Activated B cell treated with CpG ODN at 0.5 μM for 24 hours (primary cell): ENCODE results near the gene VPS51. TPM values are rescaled to one million over a fixed set of nuclear protein-coding genes. Genes with fewer than 3 reads are reported as not detected.

Source experiments
- ATAC-seq: fragments of 200-7000 bp; cut with Tn5 transposase; one replicate; pipeline ENCODE4 v1.10.0; 2021; ENCODE audit warnings: low read depth, mild to moderate bottlenecking, moderate library complexity
- CTCF ChIA-PET: fragments of 350-600 bp; sonication (Branson Sonifier 250); formaldehyde crosslinking; loops from one replicate; lab custom pipeline; 2021; ENCODE audit warnings: antibody characterized with exemption; lab: Charles Lee
- POLR2A ChIA-PET: fragments of 350-600 bp; sonication (Branson Sonifier 250); formaldehyde crosslinking; loops from one replicate; lab custom pipeline; 2021; ENCODE audit warnings: antibody characterized with exemption; lab: Charles Lee
- DNase-seq: peaks from one replicate; pipeline ENCODE4 v3.0.0; 2022
- H3K27ac Mint-ChIP-seq: one replicate; pipeline ENCODE4 v1.8.0; 2020; ENCODE audit warnings: mixed read lengths
- H3K27me3 Mint-ChIP-seq: one replicate; pipeline ENCODE4 v1.8.0; 2021; ENCODE audit warnings: mixed read lengths
- H3K36me3 Mint-ChIP-seq: one replicate; pipeline ENCODE4 v1.8.0; 2021; ENCODE audit warnings: low read depth, mixed read lengths
- H3K4me1 Mint-ChIP-seq: one replicate; pipeline ENCODE4 v1.8.0; 2021; ENCODE audit warnings: mixed read lengths
- H3K4me3 Mint-ChIP-seq: one replicate; pipeline ENCODE4 v1.8.0; 2020; ENCODE audit warnings: mild to moderate bottlenecking, mixed read lengths
- H3K9me3 Mint-ChIP-seq: one replicate; pipeline ENCODE4 v1.8.0; 2020; ENCODE audit warnings: mixed read lengths
- CTCF ChIP-seq: fragments of 200-600 bp; IDR thresholded peaks from one replicate; pipeline ENCODE4 v1.8.0; 2022; ENCODE audit warnings: antibody characterized with exemption, mild to moderate bottlenecking
- intact Hi-C: fragments of 100-400 bp; cut with micrococcal nuclease; formaldehyde crosslinking; loops from one replicate; pipeline ENCODE4 v1.15.1; 2024
- total RNA-seq: library from RNA; stranded (reverse); gene quantifications from 2 replicates; pipeline ENCODE4 v1.2.3, GENCODE V29; 2022

VPS51 gene
- total RNA-seq, 1 donor from 2014 or later = 243 TPM

- Mint-ChIP-seq H3K9me3 (no peaks in the 10 kb centered on the region), H3K36me3 (peaks cover 13% of the 10 kb centered on the region), H3K4me1 (peaks cover 18% of the 10 kb centered on the region), H3K27ac (peak overlapping the region; percentile 88), H3K4me3 (peak overlapping the region; percentile 91), H3K27me3 (no peaks in the 10 kb centered on the region)
- intact Hi-C loops = no loop called here
- ATAC-seq (no peak), DNase-seq (no peak)
- ChIA-PET CTCF (interaction anchor here (1.1 kb wide), 1 partner anchor 17 kb away, joined by 4 read pairs; no protein-coding TSS in a partner anchor), POLR2A (interaction anchor here (0.7 to 3.2 kb wide), 13 partner anchors 12 to 410 kb away, joined by 3 to 21 read pairs (median 5); partner anchors contain the start of genes CAPN1, CDCA5, FAU and MRPL49)
- no peak for TF ChIP-seq CTCF
These were observed 587 bp upstream of the VPS51 start for GRCh38 chr11:65095427-65095826.

- ATAC-seq (no peak), DNase-seq (no peak)
- Mint-ChIP-seq H3K9me3 (no peaks in the 10 kb centered on the region), H3K4me3 (peak overlapping the region; percentile 91), H3K4me1 (peaks cover 18% of the 10 kb centered on the region), H3K27ac (peak overlapping the region; percentile 88), H3K36me3 (peaks cover 18% of the 10 kb centered on the region), H3K27me3 (no peaks in the 10 kb centered on the region)
- intact Hi-C loops = loop anchor here (1.0 to 2.0 kb wide), 8 partner anchors 13 to 180 kb away; partner anchors contain the start of genes ARL2, ATG2A, CDCA5 and SAC3D1
- POLR2A ChIA-PET = interaction anchor here (0.6 to 3.2 kb wide), 19 partner anchors 13 to 320 kb away, joined by 3 to 21 read pairs (median 6); partner anchors contain the start of genes ARL2, CAPN1, CDCA5 and FAU
- CTCF ChIA-PET = interaction anchor here (1.7 kb wide), 1 partner anchor 13 kb away, joined by 9 read pairs; no protein-coding TSS in a partner anchor
- TF ChIP-seq CTCF = no peak
These were observed 912 bp downstream of the VPS51 start for GRCh38 chr11:65096926-65097325.

GRCh38 chr11:65100674-65101350, 4.8 kb downstream of the VPS51 start:
- Mint-ChIP-seq H3K9me3 (no peaks in the 10 kb centered on the region), H3K4me1 (peaks cover 13% of the 10 kb centered on the region), H3K36me3 (peaks cover 45% of the 10 kb centered on the region), H3K4me3 (no peak overlapping the region), H3K27ac (no peak overlapping the region), H3K27me3 (no peaks in the 10 kb centered on the region)
- ChIA-PET POLR2A (interaction anchor here (0.6 to 2.6 kb wide), 5 partner anchors 10 to 706 kb away, joined by 3 to 8 read pairs (median 4); partner anchors contain the start of gene TM7SF2), CTCF (interaction anchor here (1.0 to 1.7 kb wide), 3 partner anchors 10 to 21 kb away, joined by 3 to 5 read pairs (median 3); partner anchors contain the start of genes FAU and MRPL49)
- no peak for ATAC-seq
- TF ChIP-seq CTCF = no peak
- no peak for DNase-seq
- intact Hi-C loops = no loop called here

- Mint-ChIP-seq H3K9me3 (no peaks in the 10 kb centered on the region), H3K36me3 (peaks cover 58% of the 10 kb centered on the region), H3K4me3 (no peak overlapping the region), H3K4me1 (peaks cover 2% of the 10 kb centered on the region), H3K27ac (no peak overlapping the region), H3K27me3 (no peaks in the 10 kb centered on the region)
- DNase-seq = no peak
- intact Hi-C loops = no loop called here
- CTCF ChIA-PET = interaction anchor here (1.6 kb wide), 1 partner anchor 8 kb away, joined by 5 read pairs; no protein-coding TSS in a partner anchor
- POLR2A ChIA-PET = interaction anchor here (0.6 to 2.6 kb wide), 4 partner anchors 9 to 79 kb away, joined by 3 to 8 read pairs (median 6); partner anchors contain the start of gene TM7SF2
- no peak for TF ChIP-seq CTCF
- no peak for ATAC-seq
These were observed 6.4 kb downstream of the VPS51 start for GRCh38 chr11:65102142-65103095.
